NB4 (cell line): ENCODE results near the gene ERICH6.

Experiments used
- DNase-seq: peaks from one replicate; pipeline ENCODE4 v3.0.0; 2010; ENCODE audit warnings: low read depth
- H3K4me3 ChIP-seq: one replicate; pipeline ENCODE4 v1.5.1; 2011; ENCODE audit warnings: mild to moderate bottlenecking, low read depth, low read length, moderate library complexity
- MYC ChIP-seq: IDR thresholded peaks from 2 replicates; pipeline ENCODE4 v1.6.1; 2011; ENCODE audit warnings: low read depth, low read length
- POLR2A ChIP-seq: IDR thresholded peaks from 2 replicates; pipeline ENCODE4 v1.6.1; 2011; ENCODE audit warnings: mild to moderate bottlenecking; ENCODE audit not compliant: insufficient read length; ENCODE audit errors: extremely low read depth
- TF ChIP-seq, protein P1 (sequence below): IDR thresholded peaks from one replicate; pipeline ENCODE4 v1.5.1; 2012; ENCODE audit warnings: low read depth, low read length
- TF ChIP-seq, protein P2 (sequence below): IDR thresholded peaks from 2 replicates; pipeline ENCODE4 v1.6.1; 2011; ENCODE audit warnings: low read depth, low read length

Gene ERICH6

DNA sequence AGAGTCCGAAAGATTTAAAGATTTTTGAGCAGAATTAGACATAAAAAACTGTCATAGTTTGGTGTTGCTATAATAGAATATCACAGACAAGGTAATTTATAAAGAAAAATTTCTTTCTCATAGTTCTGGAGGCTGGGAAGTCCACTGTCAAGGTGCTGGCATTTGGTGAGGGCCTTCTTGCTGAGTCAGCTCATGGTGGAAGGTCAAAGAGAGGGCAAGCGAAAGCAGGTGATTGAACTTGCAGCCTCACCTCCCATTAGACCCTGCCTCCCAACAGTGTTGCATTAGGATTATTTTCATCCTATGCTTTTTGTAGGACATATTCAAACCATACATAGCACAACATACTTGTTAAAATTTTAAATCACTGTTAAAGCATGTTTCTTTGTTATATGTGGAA lies 90.7 kb downstream of the ERICH6 start:
- TF ChIP-seq, protein P1, sequence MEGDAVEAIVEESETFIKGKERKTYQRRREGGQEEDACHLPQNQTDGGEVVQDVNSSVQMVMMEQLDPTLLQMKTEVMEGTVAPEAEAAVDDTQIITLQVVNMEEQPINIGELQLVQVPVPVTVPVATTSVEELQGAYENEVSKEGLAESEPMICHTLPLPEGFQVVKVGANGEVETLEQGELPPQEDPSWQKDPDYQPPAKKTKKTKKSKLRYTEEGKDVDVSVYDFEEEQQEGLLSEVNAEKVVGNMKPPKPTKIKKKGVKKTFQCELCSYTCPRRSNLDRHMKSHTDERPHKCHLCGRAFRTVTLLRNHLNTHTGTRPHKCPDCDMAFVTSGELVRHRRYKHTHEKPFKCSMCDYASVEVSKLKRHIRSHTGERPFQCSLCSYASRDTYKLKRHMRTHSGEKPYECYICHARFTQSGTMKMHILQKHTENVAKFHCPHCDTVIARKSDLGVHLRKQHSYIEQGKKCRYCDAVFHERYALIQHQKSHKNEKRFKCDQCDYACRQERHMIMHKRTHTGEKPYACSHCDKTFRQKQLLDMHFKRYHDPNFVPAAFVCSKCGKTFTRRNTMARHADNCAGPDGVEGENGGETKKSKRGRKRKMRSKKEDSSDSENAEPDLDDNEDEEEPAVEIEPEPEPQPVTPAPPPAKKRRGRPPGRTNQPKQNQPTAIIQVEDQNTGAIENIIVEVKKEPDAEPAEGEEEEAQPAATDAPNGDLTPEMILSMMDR, result no peak
- TF ChIP-seq MYC, result no peak
- TF ChIP-seq, protein P2, sequence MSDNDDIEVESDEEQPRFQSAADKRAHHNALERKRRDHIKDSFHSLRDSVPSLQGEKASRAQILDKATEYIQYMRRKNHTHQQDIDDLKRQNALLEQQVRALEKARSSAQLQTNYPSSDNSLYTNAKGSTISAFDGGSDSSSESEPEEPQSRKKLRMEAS, result no peak
- TF ChIP-seq POLR2A, result no peak
- DNase-seq, result no peak

DNA sequence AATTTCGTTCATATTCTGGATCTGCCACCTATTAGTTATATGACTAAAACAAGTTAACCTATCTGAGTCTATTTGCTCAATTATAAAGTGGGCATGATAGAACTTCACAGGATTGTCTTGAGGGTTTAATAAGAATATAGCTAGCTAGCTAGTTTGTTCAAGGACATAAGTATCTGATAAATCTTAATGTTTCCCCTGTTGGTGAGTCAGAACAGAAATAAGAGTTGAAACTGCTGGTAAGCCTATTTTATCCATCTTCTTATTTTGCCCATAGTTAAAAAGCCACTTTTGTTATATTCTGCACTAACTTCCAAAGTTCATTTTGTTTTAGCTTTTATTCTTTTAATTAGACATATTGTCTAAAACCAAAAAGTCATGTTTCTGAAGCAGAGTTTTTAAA lies 91.2 kb downstream of the ERICH6 start:
- DNase-seq, result no peak
- TF ChIP-seq MYC, result no peak
- TF ChIP-seq, protein P2, result no peak
- TF ChIP-seq, protein P1, result no peak
- TF ChIP-seq POLR2A, result no peak
- H3K4me3 ChIP-seq, result no peak overlapping the region

More for the DNA sequence above, 90.7 kb downstream of the ERICH6 start:
- H3K4me3 ChIP-seq, result no peak overlapping the region

DNA sequence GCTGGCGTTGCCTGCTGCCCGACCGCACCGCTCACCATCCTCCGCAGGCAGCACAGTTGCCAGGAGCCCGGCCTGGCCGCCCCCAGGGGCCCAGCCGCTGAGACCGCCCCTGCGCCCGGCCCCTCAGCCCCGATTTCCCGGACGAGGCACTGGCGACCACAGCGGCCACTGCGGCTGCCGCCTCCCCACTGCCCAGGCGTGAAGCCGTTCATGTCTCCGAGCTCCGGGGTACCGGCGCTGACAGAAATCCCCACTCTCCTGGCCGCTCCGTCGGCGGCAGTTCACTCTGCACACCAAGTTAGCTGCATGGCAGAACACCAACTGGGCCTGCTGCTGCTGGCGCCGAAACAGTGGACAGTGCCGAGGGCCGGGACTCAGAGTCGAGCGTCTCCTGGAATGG lies 92.1 kb downstream of the ERICH6 start:
- TF ChIP-seq POLR2A, result no peak
- no peak for DNase-seq
- H3K4me3 ChIP-seq, result no peak overlapping the region

DNA sequence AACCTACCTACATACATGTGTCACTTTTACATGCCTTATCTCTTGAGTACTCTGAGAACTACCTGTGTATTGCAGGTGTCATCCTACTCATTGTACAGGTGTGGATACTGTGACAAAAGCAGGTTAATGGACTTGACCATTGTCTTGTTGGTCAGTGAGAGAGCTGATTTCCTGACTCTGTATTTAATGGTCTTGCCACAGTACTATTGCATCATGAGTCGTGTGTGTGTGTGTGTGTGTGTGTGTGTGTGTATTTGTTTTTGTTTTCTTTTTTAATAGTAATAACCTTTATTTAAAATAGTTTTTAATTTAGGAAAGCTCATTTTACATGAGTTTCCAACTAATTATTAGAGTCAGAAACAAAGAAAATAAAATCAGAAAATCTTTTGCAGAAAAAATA lies 92.9 kb downstream of the ERICH6 start:
- no peak overlapping the region for H3K4me3 ChIP-seq
- peak; percentile 8 for DNase-seq

DNA sequence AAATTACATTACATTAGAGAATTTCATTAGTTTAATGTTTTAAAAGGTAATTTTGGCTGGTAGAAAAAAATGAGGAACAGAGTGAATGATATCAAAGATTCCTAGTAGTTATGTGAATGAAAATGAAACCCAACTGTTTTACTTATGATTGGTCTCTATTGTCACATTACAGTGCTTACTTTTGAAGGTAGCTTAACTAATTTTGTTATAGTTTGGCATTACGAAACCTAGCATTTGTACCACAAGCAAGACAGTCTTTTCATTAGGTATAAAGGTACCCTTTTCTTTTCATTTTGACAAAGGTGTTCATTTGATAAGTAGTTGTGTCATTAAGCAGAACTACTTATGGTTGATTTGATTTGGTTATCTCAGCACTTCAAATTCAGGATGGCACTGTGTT lies 93.7 kb downstream of the ERICH6 start:
- H3K4me3 ChIP-seq, result no peak overlapping the region
- no peak for DNase-seq

More for the DNA sequence above, 92.9 kb downstream of the ERICH6 start:
- TF ChIP-seq POLR2A, result no peak
- TF ChIP-seq, protein P2, result no peak
- TF ChIP-seq, protein P1, result no peak
- TF ChIP-seq MYC, result no peak

More for the DNA sequence above, 93.7 kb downstream of the ERICH6 start:
- TF ChIP-seq, protein P2, result no peak
- TF ChIP-seq, protein P1, result no peak
- TF ChIP-seq MYC, result no peak
